ELF-1 (cell line): ENCODE measurements around the gene CFAP73.

Experiments used
- DNase-seq: peaks from one replicate; pipeline ENCODE4 v3.0.0-alpha.2; 2016; ENCODE audit warnings: low read depth, low spot score

CFAP73 gene

GRCh38 chr12:113119980-113120669 is 29.4 kb upstream of the CFAP73 start:
- no peak for DNase-seq

DNA sequence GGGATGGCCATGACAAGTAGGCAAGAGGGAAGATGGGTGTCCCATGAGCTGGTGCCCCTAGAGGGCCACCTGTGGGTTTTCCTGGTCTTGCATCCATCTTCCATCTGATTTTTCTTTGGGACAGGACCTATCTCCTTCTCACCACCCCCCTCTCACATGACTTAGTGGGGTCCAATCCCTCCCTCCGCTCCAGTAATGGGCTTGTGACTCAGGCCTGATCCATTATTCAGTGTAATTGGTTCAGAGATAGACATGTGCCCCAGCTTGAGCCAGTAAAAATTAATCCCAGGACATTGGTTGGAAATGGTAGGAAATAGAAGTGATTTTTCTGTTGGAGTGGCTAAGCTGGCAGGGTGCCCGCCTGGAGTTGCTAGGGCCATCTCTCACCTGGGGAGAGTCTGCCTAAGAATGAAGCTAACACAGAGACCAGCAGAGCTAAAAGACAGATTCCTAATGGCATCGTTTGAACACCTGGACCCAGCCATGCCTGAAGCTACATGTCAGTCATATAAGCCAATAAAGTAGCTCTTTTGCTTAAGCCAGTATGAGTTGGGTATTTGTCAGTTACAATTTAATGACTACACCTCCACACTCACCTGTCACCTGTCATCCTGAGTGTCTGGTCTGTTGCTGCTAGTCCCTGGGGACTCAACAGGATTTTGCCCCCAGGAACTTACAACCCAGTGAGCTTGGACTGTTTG is 28.7 kb upstream of the CFAP73 start:
- DNase-seq, result no peak

DNA sequence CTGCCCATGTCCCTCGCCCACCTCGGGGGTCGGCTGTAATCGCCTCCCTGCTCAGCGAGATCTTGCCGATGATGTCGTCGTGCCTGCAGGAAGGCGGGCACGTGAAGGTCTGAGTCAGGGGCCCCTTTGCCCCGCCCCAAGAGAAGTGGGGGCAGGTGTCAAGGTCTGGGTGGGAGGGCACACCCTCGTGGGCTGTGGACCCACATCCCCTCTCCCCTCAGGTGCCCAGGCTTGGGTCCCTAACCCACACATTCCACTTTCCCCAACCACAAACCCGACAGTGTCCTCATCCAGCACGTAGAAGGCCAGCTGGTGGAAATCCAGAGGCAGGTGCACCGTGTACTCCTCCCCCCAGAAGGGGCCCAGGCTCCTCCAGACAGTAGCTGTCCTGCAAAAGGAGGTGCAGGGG is 21.7 kb upstream of the CFAP73 start:
- no peak for DNase-seq

DNA sequence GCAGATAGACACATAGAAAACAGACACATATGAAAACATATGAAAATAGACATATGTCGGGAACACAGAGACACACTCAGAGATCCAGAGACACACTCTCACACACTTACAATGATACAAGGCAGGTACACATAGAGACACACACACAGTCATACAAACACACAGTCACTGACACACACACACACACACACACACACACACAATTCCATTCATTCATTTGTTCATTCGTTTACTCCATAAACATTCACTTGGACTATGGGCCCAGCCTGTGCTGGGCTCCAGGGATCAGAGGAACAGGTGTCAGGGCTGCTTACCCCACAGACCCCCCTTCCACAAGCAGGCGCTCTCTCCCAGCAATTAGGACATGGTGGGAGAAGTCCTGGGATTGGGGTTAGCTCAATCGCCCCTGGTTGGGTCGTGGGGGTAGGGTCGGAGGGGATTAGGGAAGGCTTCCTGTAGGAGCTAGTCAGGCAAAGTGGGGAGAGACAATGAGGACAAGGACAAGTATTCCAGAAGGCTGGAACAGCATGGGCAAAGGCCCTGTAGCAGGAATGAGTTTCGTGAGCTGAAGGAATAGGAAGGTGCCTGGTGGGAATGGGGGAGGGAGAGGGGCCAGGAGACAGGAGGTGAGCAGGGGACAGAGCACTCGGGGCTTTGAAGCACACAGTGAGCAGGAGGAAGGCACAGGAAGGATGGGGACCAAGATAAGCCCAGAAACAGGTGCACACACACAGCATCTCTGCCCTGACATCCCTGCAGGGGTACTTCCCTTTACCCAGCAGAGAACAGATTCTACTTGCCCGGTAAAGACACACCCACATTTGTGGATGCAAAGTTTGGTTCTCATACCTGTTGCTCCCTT is 20.5 kb upstream of the CFAP73 start:
- DNase-seq, result no peak

DNA sequence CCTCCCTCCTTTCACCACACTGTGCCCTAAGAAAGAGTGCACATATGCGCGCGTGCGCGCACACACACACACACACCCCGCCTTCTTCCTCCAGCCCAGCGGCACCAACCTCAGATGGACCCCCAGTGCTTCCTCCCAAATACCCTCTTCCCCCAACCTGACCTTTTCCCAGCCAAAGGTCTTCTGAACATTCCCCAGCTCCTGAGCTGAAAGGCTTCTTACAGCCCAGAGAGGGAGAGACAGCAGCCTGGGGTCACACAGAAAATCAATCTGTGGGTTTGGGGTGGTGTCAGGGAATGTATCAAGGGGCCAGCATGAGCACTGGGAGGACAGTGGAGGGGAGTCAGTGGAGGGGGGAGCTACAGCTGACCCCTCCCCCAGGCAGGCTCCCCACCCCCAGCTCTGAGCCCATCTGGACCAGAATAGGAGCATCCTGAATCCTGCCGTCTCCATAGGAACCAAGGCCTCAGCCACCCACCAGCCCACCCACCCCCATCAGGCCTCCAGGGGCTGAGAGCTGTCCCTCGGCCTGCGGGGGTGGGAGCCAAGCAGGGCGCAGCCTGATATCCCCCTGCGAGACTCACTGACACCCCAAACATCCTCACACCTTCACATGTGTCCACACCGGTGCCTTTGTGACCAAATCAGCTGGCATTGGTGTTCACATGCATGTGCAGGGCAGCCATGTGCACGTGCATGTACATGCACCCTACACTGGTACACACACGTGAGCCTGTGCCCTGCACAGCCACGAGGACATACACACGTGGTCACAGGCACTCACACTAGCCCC is 19.7 kb upstream of the CFAP73 start:
- no peak for DNase-seq

DNA sequence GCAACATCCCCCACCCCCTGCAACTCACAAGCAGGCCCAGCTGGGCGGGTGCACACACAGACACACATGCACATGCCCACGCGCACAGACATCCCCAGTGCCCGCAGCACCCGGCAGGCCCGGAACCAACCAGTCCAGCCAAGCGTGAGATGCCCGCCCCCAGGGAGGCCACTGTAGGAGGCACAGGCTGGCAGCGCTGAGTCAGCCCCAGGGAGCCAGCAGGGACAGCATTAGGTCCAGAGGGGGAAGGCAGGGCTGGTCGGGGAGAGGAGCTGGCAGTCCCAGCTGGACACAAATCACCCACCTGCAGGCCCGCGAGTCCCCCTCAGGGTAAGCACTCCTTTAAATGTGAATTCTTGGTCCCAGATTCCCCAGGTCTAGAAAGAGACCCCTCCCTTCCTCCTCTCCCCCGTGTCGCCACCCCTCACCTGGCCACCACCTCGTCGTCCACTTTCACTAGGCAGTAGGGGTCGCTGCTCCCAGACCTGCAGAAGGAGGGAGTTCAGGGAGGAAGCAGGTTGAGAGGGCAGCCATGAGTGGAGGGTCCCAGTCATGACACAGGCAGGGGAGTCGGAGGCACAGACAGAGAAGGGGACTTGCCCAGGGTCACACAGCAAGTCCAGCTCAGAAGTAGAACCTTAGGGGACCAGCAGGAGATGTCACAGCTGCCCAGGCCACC is 18.9 kb upstream of the CFAP73 start:
- DNase-seq, result peak; percentile 51

DNA sequence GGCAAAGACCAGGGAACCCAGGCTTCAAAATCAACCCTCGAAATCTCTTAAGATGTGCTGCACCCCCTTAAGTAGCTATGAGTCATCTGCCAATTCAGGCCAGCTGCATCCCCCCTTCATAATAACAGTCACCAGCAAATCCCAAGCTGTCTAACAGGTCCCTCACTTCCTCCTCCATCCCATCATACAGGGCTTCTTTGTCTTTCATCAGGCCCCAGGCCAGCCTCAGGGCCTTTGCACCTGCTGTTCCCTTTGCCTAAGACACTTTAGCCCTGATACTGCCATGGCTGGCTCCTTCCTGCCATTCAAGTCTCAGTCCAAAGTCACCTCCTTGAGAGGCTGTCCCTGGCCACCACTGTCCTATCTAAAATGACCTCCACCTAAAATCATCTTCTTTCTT is 18.0 kb upstream of the CFAP73 start:
- no peak for DNase-seq

GRCh38 chr12:113133036-113133435 is 16.5 kb upstream of the CFAP73 start:
- DNase-seq, result peak; percentile 33

GRCh38 chr12:113133666-113134065 is 15.9 kb upstream of the CFAP73 start:
- no peak for DNase-seq

- DNase-seq, result no peak
These were observed 15.5 kb upstream of the CFAP73 start for GRCh38 chr12:113134071-113134470.

DNA sequence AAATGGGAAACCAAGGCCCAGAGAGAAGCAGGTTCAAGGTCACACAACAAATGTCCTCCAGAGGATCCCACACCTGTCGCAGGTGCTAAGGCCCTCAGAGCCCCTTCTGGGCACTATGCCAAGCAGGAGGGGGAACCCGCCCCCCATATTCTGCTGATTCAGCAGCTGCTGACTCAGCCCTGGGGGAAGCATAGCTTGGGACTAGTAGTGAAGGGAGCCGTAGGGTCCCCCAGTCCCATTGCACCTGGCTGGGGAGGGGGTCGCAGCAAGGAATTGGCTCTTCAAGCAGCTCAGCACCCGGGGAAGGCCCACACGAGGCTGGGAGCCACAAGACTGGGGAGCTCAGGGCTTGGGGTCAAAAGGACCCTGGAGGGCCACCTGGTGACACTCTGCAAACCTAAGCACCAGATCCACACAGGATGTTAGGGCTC is 15.0 kb upstream of the CFAP73 start:
- no peak for DNase-seq

- DNase-seq, result peak; percentile 57
These were observed 14.1 kb upstream of the CFAP73 start, which contains the start of gene RASAL1 for GRCh38 chr12:113135178-113136127. Gene RASAL1 (minus strand): TSS chr12:113135761. CDS start chr12:113135462, 299 bp downstream.

DNA sequence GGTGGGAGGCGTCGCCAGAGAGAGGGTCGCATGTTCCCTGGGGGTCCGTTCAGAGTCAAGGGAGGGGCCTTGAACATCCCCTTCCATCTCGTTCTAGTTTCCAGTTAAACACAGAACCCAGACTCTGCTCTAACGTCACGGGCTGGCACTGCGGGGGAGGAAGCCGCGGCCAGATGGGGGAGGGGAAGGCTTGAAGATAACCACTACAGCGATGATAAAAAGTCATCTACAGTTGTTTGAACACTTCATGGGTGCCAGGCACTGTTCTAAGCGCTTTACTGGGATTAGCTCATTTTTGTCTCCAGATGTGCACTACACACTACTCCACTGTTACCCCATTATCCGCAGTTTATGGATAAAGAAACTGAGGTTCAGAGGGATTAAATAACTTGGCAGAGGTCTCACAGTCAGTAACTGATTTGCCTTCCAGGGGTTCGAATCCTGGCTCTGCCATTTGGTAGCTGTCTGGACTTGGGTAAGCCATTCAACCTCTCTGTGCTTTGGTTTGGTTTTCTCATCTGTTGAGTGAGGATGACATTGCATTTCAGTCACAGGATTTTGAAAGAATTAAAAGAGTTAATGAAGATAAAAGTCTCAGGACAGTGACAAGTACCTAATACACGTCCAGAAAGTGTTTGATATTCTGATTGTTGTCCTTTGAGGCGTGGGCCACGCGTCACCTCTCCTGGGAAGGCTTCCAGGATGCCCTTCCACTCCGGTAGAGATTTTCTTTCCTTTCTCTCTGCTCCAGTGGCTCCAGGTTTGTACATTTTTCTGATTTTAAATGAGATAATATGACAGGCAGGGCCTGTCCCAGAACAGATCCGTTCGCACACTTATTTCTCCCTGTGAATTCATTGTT is 13.2 kb upstream of the CFAP73 start:
- DNase-seq, result no peak

DNA sequence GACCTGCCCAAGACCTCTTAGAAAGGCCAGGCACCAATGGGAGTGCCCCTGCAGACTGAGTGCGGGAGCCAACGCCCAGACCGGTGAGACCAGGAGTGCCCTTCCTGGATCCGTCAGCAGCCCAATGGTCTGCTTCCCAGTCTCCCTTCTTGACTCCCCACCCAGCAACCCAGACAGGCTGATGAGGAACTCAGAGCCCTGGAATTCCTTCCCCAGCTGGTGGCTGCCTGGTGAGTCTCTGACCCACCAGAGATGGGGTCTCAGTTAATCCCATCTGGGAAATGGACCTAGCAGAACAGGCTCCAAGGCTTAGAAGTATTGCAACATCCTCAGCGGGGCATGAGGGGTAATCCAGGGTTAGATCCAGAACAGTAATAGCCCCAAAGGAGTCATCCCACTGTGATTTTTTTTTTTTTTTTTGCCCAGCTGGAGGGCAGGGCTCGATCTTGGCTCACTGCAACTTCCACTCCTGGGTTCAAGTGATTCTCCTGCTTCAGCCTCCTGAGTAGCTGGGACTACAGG is 12.5 kb upstream of the CFAP73 start:
- DNase-seq, result no peak

DNA sequence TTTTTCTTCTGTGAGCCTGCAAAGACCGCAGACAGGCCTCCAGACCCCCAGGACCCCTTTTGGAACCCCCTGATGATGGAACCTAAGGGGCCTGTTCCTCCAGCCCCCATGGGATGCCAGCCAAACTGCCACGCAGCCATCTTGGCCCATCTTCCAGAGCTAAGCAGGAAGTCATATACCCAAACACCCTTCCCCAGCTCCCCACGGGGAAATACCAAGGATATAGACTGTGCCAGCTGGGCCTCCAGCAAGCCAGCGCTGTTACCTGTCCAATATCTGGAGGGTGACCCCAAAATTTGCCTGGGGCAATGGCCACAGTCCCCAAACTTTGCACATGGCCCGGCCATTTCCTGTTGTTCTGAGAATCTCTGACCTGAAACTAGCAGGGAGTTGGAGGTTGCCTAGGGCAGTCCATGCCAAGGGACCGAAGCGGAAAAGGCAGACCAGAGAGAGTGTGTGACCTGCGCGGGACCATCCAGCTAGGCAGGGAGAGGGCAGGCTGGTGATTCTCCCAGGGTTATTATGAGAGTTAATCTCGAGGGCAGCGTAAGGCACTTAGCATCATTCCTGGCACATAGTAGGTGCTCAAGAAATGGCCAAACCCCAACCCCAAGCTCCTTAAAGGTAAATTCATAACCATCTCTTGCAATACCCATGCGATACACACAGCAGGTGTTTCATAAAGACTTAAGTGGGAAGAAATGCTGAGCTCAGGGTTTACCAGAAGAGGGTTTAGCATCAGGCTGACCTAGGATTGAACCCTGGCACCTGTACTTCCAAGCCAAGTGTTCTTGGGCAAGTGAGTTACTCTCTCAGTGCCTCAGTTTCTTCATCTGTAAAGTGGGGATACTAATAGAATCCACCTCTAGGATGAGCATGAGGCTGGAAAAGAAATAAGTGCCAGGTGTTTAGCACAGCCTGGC is 11.4 kb upstream of the CFAP73 start:
- DNase-seq, result no peak

- DNase-seq, result no peak
These were observed 10.7 kb upstream of the CFAP73 start for GRCh38 chr12:113138826-113139225.

DNA sequence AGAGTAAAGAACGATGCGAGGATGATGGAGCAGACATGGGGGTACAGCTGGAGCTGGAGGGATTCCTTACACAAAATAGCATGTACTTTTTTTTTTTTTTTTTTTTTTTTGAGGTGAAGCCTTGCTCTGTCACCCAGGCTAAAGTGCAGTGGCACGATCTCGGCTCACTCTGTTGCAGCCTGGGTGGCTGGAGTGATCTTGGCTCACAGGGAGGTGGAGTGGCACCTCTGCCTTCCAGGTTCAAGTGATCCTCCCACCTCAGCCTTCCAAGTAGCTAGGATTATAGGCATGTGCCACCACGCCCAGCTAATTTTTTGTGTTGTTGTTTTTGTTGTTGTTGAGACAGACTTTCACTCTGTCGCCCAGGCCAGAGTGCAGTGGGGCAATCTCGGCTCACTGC is 8.8 kb upstream of the CFAP73 start:
- no peak for DNase-seq
